NCI-H510A (cell line): Measurements from ENCODE around the gene TNS1.

Experiments
- DNase-seq: peaks from one replicate; lab custom pipeline; 2025; lab: John Stamatoyannopoulos, UW

Gene TNS1

GRCh38 chr2:218015586-218016521 is 13.1 kb upstream of the TNS1 start:
- DNase-seq = no peak

GRCh38 chr2:218014706-218015585 is 12.2 kb upstream of the TNS1 start:
- no peak for DNase-seq

GRCh38 chr2:218013289-218013688 is 10.5 kb upstream of the TNS1 start:
- DNase-seq = no peak

- DNase-seq = no peak
Measured at GRCh38 chr2:218012284-218012683, 9.5 kb upstream of the TNS1 start.

GRCh38 chr2:218011653-218012040 is 8.9 kb upstream of the TNS1 start:
- no peak for DNase-seq

- no peak for DNase-seq
Measured at GRCh38 chr2:218010984-218011652, 8.3 kb upstream of the TNS1 start.

GRCh38 chr2:218010140-218010983 is 7.6 kb upstream of the TNS1 start:
- DNase-seq = no peak

- no peak for DNase-seq
Measured at GRCh38 chr2:218009765-218010139, 7.0 kb upstream of the TNS1 start.

- DNase-seq = no peak
Measured at GRCh38 chr2:218009231-218009630, 6.4 kb upstream of the TNS1 start.

- DNase-seq = no peak
Measured at GRCh38 chr2:218008060-218009040, 5.6 kb upstream of the TNS1 start.

- no peak for DNase-seq
Measured at GRCh38 chr2:218006741-218007140, 3.9 kb upstream of the TNS1 start.

GRCh38 chr2:218005486-218005885 is 2.7 kb upstream of the TNS1 start:
- DNase-seq = no peak

- DNase-seq = no peak
Measured at GRCh38 chr2:218005028-218005427, 2.2 kb upstream of the TNS1 start.

GRCh38 chr2:218003981-218004419 is 1.2 kb upstream of the TNS1 start:
- DNase-seq = no peak

GRCh38 chr2:218003281-218003944 is 618 bp upstream of the TNS1 start:
- DNase-seq = no peak

- no peak for DNase-seq
Measured at GRCh38 chr2:218002143-218002844, 501 bp downstream of the TNS1 start.

- no peak for DNase-seq
Measured at GRCh38 chr2:218001629-218002028, 1.2 kb downstream of the TNS1 start.

- DNase-seq = no peak
Measured at GRCh38 chr2:218000136-218000535, 2.7 kb downstream of the TNS1 start.

- no peak for DNase-seq
Measured at GRCh38 chr2:217999595-217999959, 3.2 kb downstream of the TNS1 start.
